IMR-90 (cell line): ENCODE measurements around the gene VWA8. TPM values are rescaled to one million over a fixed set of nuclear protein-coding genes. Genes with fewer than 3 reads are reported as not detected.

Source experiments
- ATAC-seq: fragments of 200-7000 bp; cut with Tn5 transposase; 2 replicates; pipeline ENCODE4 v1.9.1; 2020; ENCODE audit warnings: low read depth, mild to moderate bottlenecking, moderate library complexity
- BruUV-seq: library from RNA; stranded (reverse); fragments of 400-500 nt; replicated peaks from 2 replicates; lab custom pipeline; 2021; lab: Mats Ljungman, UMichigan
- CTCF ChIA-PET: fragments of 300-600 bp; formaldehyde crosslinking; extraction: SDS; loops from one replicate; lab custom pipeline; 2021; ENCODE audit warnings: antibody characterized with exemption; lab: Yijun Ruan, JAX
- POLR2A ChIA-PET: fragments of 300-600 bp; sonication (Branson Sonifier 250); formaldehyde crosslinking; loops from one replicate; lab custom pipeline; 2022; ENCODE audit warnings: antibody characterized with exemption; ENCODE audit not compliant: unreplicated experiment; lab: Charles Lee
- DNase-seq: peaks from one replicate; pipeline ENCODE4 v3.0.0; 2013
- H2AFZ ChIP-seq: replicated peaks from 2 replicates; pipeline ENCODE3; 2013; ENCODE audit warnings: low read length, mild to moderate bottlenecking; ENCODE audit not compliant: poor library complexity
- H2AK5ac ChIP-seq: 2 replicates; pipeline ENCODE4 v1.6.1; 2013; ENCODE audit warnings: low read depth, low read length, inconsistent platforms
- H2AK9ac ChIP-seq: replicated peaks from 2 replicates; pipeline ENCODE3; 2013; ENCODE audit warnings: mild to moderate bottlenecking, low read depth, low read length, moderate library complexity; ENCODE audit not compliant: poor library complexity
- H2BK120ac ChIP-seq: 2 replicates; pipeline ENCODE4 v1.6.1; 2013; ENCODE audit warnings: low read depth, low read length, inconsistent platforms
- H2BK15ac ChIP-seq: 3 replicates; pipeline ENCODE4 v1.6.1; 2013; ENCODE audit warnings: low read depth, low read length, inconsistent platforms
- H2BK20ac ChIP-seq: 2 replicates; pipeline ENCODE4 v1.6.1; 2013; ENCODE audit warnings: low read depth, mild to moderate bottlenecking, inconsistent platforms, low read length, moderate library complexity
- H2BK5ac ChIP-seq: 2 replicates; pipeline ENCODE4 v1.6.1; 2013; ENCODE audit warnings: mild to moderate bottlenecking, low read depth, low read length, inconsistent platforms; ENCODE audit not compliant: poor library complexity, severe bottlenecking
- H3K14ac ChIP-seq: replicated peaks from 2 replicates; pipeline ENCODE4 v1.6.1; 2013; ENCODE audit warnings: low read depth, low read length, inconsistent platforms
- H3K18ac ChIP-seq: 2 replicates; pipeline ENCODE4 v1.6.1; 2013; ENCODE audit warnings: low read depth, low read length, control low read depth
- H3K23ac ChIP-seq: 2 replicates; pipeline ENCODE4 v1.6.1; 2013; ENCODE audit warnings: low read depth, low read length, inconsistent platforms
- H3K27ac ChIP-seq: 2 replicates; pipeline ENCODE4 v1.5.1; 2013; ENCODE audit warnings: mild to moderate bottlenecking, control low read depth, low read length; ENCODE audit not compliant: insufficient read depth
- H3K27me3 ChIP-seq: 2 replicates; pipeline ENCODE4 v1.6.1; 2013; ENCODE audit warnings: low read length; ENCODE audit not compliant: control insufficient read depth, insufficient read depth
- H3K36me3 ChIP-seq: 2 replicates; pipeline ENCODE4 v1.6.1; 2013; ENCODE audit warnings: low read length, mixed read lengths; ENCODE audit not compliant: control insufficient read depth, insufficient read depth
- H3K4ac ChIP-seq: 2 replicates; pipeline ENCODE4 v1.6.1; 2013; ENCODE audit warnings: low read depth, low read length, inconsistent platforms
- H3K4me1 ChIP-seq: 2 replicates; pipeline ENCODE4 v1.6.1; 2013; ENCODE audit warnings: low read length, mixed read lengths; ENCODE audit not compliant: control insufficient read depth, insufficient read depth
- H3K4me2 ChIP-seq: 2 replicates; pipeline ENCODE4 v1.6.1; 2013; ENCODE audit warnings: low read depth, mild to moderate bottlenecking, control low read depth, low read length, moderate library complexity
- H3K4me3 ChIP-seq: 2 replicates; pipeline ENCODE4 v1.5.1; 2013; ENCODE audit warnings: low read depth, mild to moderate bottlenecking, control low read depth, low read length, moderate library complexity; ENCODE audit not compliant: insufficient read depth
- H3K56ac ChIP-seq: 2 replicates; pipeline ENCODE4 v1.6.1; 2013; ENCODE audit warnings: low read length, inconsistent platforms; ENCODE audit not compliant: insufficient read depth; ENCODE audit errors: extremely low read depth
- H3K79me1 ChIP-seq, 2 experiments: 2 replicates each; pipeline ENCODE4 v1.6.1; 2013; ENCODE audit warnings: low read length in 2 of 2, inconsistent platforms in 1 of 2, low read depth in 1 of 2
- H3K9ac ChIP-seq: 2 replicates; pipeline ENCODE4 v1.6.1; 2013; ENCODE audit warnings: low read depth, low read length, control low read depth
- H3K9me1 ChIP-seq: 2 replicates; pipeline ENCODE4 v1.6.1; 2013; ENCODE audit warnings: low read length, inconsistent platforms; ENCODE audit not compliant: insufficient read depth
- H3K9me3 ChIP-seq: 2 replicates; pipeline ENCODE4 v1.6.1; 2013; ENCODE audit warnings: low read length; ENCODE audit not compliant: control insufficient read depth, insufficient read depth
- H4K20me1 ChIP-seq: 2 replicates; pipeline ENCODE4 v1.6.1; 2013; ENCODE audit warnings: low read length, inconsistent platforms; ENCODE audit not compliant: insufficient read depth
- H4K5ac ChIP-seq: 2 replicates; pipeline ENCODE4 v1.6.1; 2013; ENCODE audit warnings: mild to moderate bottlenecking, low read depth, low read length, control low read depth
- H4K8ac ChIP-seq, 2 experiments: 2 replicates each; pipeline ENCODE4 v1.6.1; 2013; ENCODE audit warnings: low read depth in 2 of 2, low read length in 2 of 2, control low read depth in 1 of 2, inconsistent platforms in 1 of 2
- H4K91ac ChIP-seq: 2 replicates; pipeline ENCODE4 v1.6.1; 2013; ENCODE audit warnings: low read depth, low read length, inconsistent platforms; ENCODE audit not compliant: insufficient read depth
- BHLHE40 ChIP-seq: fragments of 150-350 bp; IDR thresholded peaks from 2 replicates; pipeline ENCODE4 v1.6.1; 2016; ENCODE audit warnings: mild to moderate bottlenecking, low read depth, low read length
- CEBPB ChIP-seq: IDR thresholded peaks from 2 replicates; pipeline ENCODE4 v1.6.1; 2012; ENCODE audit warnings: low read depth, low read length, improper control_type of control experiment
- CHD1 ChIP-seq: IDR thresholded peaks from 2 replicates; pipeline ENCODE4 v1.6.1; 2012; ENCODE audit warnings: low read depth, low read length, improper control_type of control experiment
- FOS ChIP-seq: fragments of 150-350 bp; IDR thresholded peaks from 2 replicates; pipeline ENCODE4 v1.6.1; 2016; ENCODE audit warnings: low read depth, low read length
- MAZ ChIP-seq: IDR thresholded peaks from 2 replicates; pipeline ENCODE4 v1.6.1; 2012; ENCODE audit warnings: low read depth, mild to moderate bottlenecking, low read length, improper control_type of control experiment, moderate library complexity, borderline replicate concordance
- MXI1 ChIP-seq: IDR thresholded peaks from 2 replicates; pipeline ENCODE4 v1.6.1; 2012; ENCODE audit warnings: low read depth, mild to moderate bottlenecking, low read length, moderate library complexity, borderline replicate concordance
- NFE2L2 ChIP-seq: fragments of 150-350 bp; IDR thresholded peaks from 2 replicates; pipeline ENCODE4 v1.6.1; 2016; ENCODE audit warnings: low read depth, mild to moderate bottlenecking, low read length
- POLR2A ChIP-seq: IDR thresholded peaks from 2 replicates; pipeline ENCODE4 v1.6.1; 2012; ENCODE audit warnings: mild to moderate bottlenecking, low read depth, low read length
- RAD21 ChIP-seq: IDR thresholded peaks from 2 replicates; pipeline ENCODE4 v1.6.1; 2012; ENCODE audit warnings: low read length, improper control_type of control experiment
- RCOR1 ChIP-seq: IDR thresholded peaks from 2 replicates; pipeline ENCODE4 v1.6.1; 2012; ENCODE audit warnings: mild to moderate bottlenecking, low read length, improper control_type of control experiment; ENCODE audit not compliant: insufficient replicate concordance
- RFX5 ChIP-seq: IDR thresholded peaks from 2 replicates; pipeline ENCODE4 v1.8.0; 2012; ENCODE audit warnings: low read depth, mild to moderate bottlenecking, low read length, moderate library complexity
- SMC3 ChIP-seq: fragments of 150-350 bp; IDR thresholded peaks from 2 replicates; pipeline ENCODE4 v1.6.1; 2016; ENCODE audit warnings: low read depth, mild to moderate bottlenecking, antibody characterized with exemption, low read length, moderate library complexity
- WGBS, 2 experiments: methylation state at CpG; one replicate each; pipeline versions ENCODE4 v1.1.5 to v1.1.7; 2013; ENCODE audit warnings: missing lambda C conversion rate in 2 of 2; ENCODE audit not compliant: insufficient read length in 1 of 2; ENCODE audit errors: extremely low coverage in 2 of 2; 5-methylcytosine and 5-hydroxymethylcytosine counted together
- dilution Hi-C: fragments of 300-500 bp; cut with HindIII; formaldehyde crosslinking; loops from one replicate; pipeline ENCODE4 v1.14.3; 2018; ENCODE audit warnings: low sequenced_read_pairs; ENCODE audit not compliant: unreplicated experiment
- in situ Hi-C: fragments of 300-500 bp; cut with MboI; formaldehyde crosslinking; loops from 3 replicates; pipeline ENCODE4 v1.14.3; 2019; ENCODE audit warnings: low sequenced_read_pairs, inconsistent platforms, mixed read lengths
- intact Hi-C: fragments of 100-400 bp; cut with micrococcal nuclease; formaldehyde crosslinking; loops from 2 replicates; pipeline ENCODE4 v1.10.0; 2022
- polyA plus RNA-seq, 3 experiments: library from polyadenylated mRNA; depleted of rRNA; stranded (reverse); fragments of >200 nt; gene quantifications; 2 replicates each; pipeline ENCODE4 v1.2.3, GENCODE V29; 2012; ENCODE audit warnings: low replicate concordance in 1 of 3
- total RNA-seq: library from RNA; depleted of rRNA; stranded (reverse); fragments of >200 nt; gene quantifications from 2 replicates; pipeline ENCODE4 v1.2.3, GENCODE V29; 2012
- TF ChIP-seq, protein P1 (sequence below): conservative IDR thresholded peaks from 2 replicates; pipeline ENCODE4 v1.5.1; 2012; ENCODE audit warnings: mild to moderate bottlenecking, low read depth, low read length, improper control_type of control experiment

VWA8 gene
- total and polyA plus RNA-seq, 2 of the 4 experiments (the other 2 are of a cell fraction) = 5.9 to 18.3 TPM

- Histone ChIP-seq H3K14ac (no peak overlapping the region), H3K4me2 (peak overlapping the region; percentile 26; the same call in 1 of the 2 replicates), H3K27ac (no peak overlapping the region), H4K20me1 (no peaks in the 10 kb centered on the region), H2AK9ac (no peak overlapping the region), H3K36me3 (no peaks in the 10 kb centered on the region), H2BK15ac (0 out of 3 replicates have a peak overlapping the region, but pooled peaks have one; percentile 57), H2AFZ (no peak overlapping the region), H2BK120ac (peak overlapping the region; percentile 32), H3K9ac (no peak overlapping the region), H3K9me1 (peaks cover 10% of the 10 kb centered on the region), H3K18ac (peak overlapping the region; percentile 17; the same call in 1 of the 2 replicates), H3K79me1 (no peaks in the 10 kb centered on the region), H3K4me3 (no peak overlapping the region), H2BK20ac (no peak overlapping the region), H3K9me3 (no peaks in the 10 kb centered on the region), H4K5ac (peak overlapping the region; percentile 3; the same call in 1 of the 2 replicates), H4K91ac (no peak overlapping the region), H3K27me3 (no peaks in the 10 kb centered on the region), H4K8ac (peak overlapping the region in 1 of 2 experiments; percentile 10; a peak in 1 of 4 replicates), H3K4me1 (peaks cover 26% of the 10 kb centered on the region), H2AK5ac (peak overlapping the region; percentile 13; the same call in 1 of the 2 replicates), H2BK5ac (no peak overlapping the region), H3K4ac (0 out of 2 replicates have a peak overlapping the region, but pooled peaks have one; percentile 58), H3K23ac (no peak overlapping the region), H3K56ac (no peak overlapping the region)
- DNase-seq (peak; percentile 97), ATAC-seq (peak; percentile 78)
- CTCF ChIA-PET = interaction anchor here (0.8 to 2.1 kb wide), 3 partner anchors 30 to 103 kb away, joined by 3 to 6 read pairs (median 4); no protein-coding TSS in a partner anchor
- in situ Hi-C loops (no loop called here), dilution Hi-C loops (no loop called here), intact Hi-C loops (loop anchor here (10.0 kb wide), 1 partner anchor 80 kb away; no protein-coding TSS in a partner anchor)
- WGBS, 2 experiments = no CpG with 5 or more reads among the region's 3 CpGs
- POLR2A ChIA-PET = interaction anchor here (0.7 kb wide), 1 partner anchor 258 kb away, joined by 14 read pairs; no protein-coding TSS in a partner anchor
- TF ChIP-seq CEBPB (no peak), RAD21 (no peak), NFE2L2 (no peak), MAZ (no peak), MXI1 (no peak), RCOR1 (no peak), FOS (peak; percentile 18; the same call in 1 of the 2 replicates), POLR2A (no peak), RFX5 (no peak), BHLHE40 (peak; percentile 9; the same call in 1 of the 2 replicates), CHD1 (no peak), SMC3 (0 out of 2 replicates have a peak, but pooled peaks have one; percentile 4)
- TF ChIP-seq, protein P1, sequence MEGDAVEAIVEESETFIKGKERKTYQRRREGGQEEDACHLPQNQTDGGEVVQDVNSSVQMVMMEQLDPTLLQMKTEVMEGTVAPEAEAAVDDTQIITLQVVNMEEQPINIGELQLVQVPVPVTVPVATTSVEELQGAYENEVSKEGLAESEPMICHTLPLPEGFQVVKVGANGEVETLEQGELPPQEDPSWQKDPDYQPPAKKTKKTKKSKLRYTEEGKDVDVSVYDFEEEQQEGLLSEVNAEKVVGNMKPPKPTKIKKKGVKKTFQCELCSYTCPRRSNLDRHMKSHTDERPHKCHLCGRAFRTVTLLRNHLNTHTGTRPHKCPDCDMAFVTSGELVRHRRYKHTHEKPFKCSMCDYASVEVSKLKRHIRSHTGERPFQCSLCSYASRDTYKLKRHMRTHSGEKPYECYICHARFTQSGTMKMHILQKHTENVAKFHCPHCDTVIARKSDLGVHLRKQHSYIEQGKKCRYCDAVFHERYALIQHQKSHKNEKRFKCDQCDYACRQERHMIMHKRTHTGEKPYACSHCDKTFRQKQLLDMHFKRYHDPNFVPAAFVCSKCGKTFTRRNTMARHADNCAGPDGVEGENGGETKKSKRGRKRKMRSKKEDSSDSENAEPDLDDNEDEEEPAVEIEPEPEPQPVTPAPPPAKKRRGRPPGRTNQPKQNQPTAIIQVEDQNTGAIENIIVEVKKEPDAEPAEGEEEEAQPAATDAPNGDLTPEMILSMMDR = no peak
- no TSS peak for BruUV-seq
Measured at GRCh38 chr13:41565216-41565615, 395.7 kb downstream of the VWA8 start.
